ENCODE data around the gene LRRFIP2. TPM values are rescaled to one million over a fixed set of nuclear protein-coding genes. Genes with fewer than 3 reads are reported as not detected.
A peak's percentile ranks its signal among the peaks of the same experiment; 100 is the strongest.

The LRRFIP2 gene
- total RNA-seq, 2 donors from 2014 or later = 82.3 to 142 TPM

GRCh38 chr3:37204314-37204713, 29.9 kb upstream of the LRRFIP2 start:
- Histone ChIP-seq H3K27me3 (no peaks in the 10 kb centered on the region), H3K4me3 (no peak overlapping the region), H3K4me1 (peaks cover 0 to 10% of the 10 kb centered on the region in 2 donors), H3K36me3 (no peaks in the 10 kb centered on the region), H3K9me3 (no peaks in the 10 kb centered on the region), H3K27ac (no peak overlapping the region)
- no peak for DNase-seq (ENCODE audit: low spot score)
- TF ChIP-seq, protein P1, sequence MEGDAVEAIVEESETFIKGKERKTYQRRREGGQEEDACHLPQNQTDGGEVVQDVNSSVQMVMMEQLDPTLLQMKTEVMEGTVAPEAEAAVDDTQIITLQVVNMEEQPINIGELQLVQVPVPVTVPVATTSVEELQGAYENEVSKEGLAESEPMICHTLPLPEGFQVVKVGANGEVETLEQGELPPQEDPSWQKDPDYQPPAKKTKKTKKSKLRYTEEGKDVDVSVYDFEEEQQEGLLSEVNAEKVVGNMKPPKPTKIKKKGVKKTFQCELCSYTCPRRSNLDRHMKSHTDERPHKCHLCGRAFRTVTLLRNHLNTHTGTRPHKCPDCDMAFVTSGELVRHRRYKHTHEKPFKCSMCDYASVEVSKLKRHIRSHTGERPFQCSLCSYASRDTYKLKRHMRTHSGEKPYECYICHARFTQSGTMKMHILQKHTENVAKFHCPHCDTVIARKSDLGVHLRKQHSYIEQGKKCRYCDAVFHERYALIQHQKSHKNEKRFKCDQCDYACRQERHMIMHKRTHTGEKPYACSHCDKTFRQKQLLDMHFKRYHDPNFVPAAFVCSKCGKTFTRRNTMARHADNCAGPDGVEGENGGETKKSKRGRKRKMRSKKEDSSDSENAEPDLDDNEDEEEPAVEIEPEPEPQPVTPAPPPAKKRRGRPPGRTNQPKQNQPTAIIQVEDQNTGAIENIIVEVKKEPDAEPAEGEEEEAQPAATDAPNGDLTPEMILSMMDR (IDR thresholded peaks at IDR 0.05) = no peak

- H3K36me3 ChIP-seq = no peaks in the 10 kb centered on the region
- no peak overlapping the region for H3K27ac ChIP-seq
- TF ChIP-seq, protein P1 (IDR thresholded peaks at IDR 0.05) = no peak
- no peaks in the 10 kb centered on the region for H3K9me3 ChIP-seq
- peaks cover 0 to 23% of the 10 kb centered on the region in 2 donors for H3K4me1 ChIP-seq
- H3K27me3 ChIP-seq = no peaks in the 10 kb centered on the region
- H3K4me3 ChIP-seq = no peak overlapping the region
- no peak for DNase-seq (ENCODE audit: low spot score)
Observed at GRCh38 chr3:37202035-37202434, 27.7 kb upstream of the LRRFIP2 start.

GRCh38 chr3:37200141-37200540, 25.8 kb upstream of the LRRFIP2 start:
- Histone ChIP-seq H3K4me3 (no peak overlapping the region), H3K4me1 (peaks cover 0 to 23% of the 10 kb centered on the region in 2 donors), H3K27me3 (no peaks in the 10 kb centered on the region), H3K36me3 (no peaks in the 10 kb centered on the region), H3K9me3 (no peaks in the 10 kb centered on the region), H3K27ac (no peak overlapping the region)
- TF ChIP-seq, protein P1 (IDR thresholded peaks at IDR 0.05) = no peak
- no peak for DNase-seq (ENCODE audit: low spot score)

DNA sequence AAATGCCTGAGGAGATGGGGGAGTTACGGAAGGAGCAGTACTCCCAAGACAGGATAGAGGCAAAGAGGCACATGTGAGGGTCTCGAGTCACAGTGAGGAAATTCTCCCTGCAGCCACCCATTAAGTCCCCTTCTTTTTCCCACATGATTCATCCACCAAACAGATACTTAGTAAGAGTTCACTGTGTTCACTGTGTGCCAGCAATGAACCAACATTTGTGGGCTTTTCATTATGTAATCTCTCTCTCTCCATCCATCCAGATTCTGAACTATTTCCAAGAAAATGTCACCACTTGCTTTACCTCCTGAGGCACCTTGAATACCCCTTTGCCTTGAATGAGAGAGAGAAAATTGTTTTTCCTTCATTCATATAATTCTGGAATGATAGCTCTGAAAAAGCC, 24.6 kb upstream of the LRRFIP2 start:
- Histone ChIP-seq H3K4me1 (peaks cover 0 to 23% of the 10 kb centered on the region in 2 donors), H3K36me3 (no peaks in the 10 kb centered on the region), H3K9me3 (no peaks in the 10 kb centered on the region), H3K27me3 (no peaks in the 10 kb centered on the region), H3K4me3 (no peak overlapping the region), H3K27ac (no peak overlapping the region)
- no peak for DNase-seq (ENCODE audit: low spot score)
- TF ChIP-seq, protein P1 (IDR thresholded peaks at IDR 0.05) = no peak

- H3K27ac ChIP-seq = peak overlapping the region in 1 of 2 donors; percentile 34
Observed at GRCh38 chr3:37198547-37198946, 24.2 kb upstream of the LRRFIP2 start.

More at GRCh38 chr3:37198547-37198946, 24.2 kb upstream of the LRRFIP2 start:
- TF ChIP-seq, protein P1 (IDR thresholded peaks at IDR 0.05) = no peak
- peaks cover 0 to 23% of the 10 kb centered on the region in 2 donors for H3K4me1 ChIP-seq
- no peaks in the 10 kb centered on the region for H3K9me3 ChIP-seq
- H3K36me3 ChIP-seq = no peaks in the 10 kb centered on the region
- no peak overlapping the region for H3K4me3 ChIP-seq
- no peaks in the 10 kb centered on the region for H3K27me3 ChIP-seq
- no peak for DNase-seq (ENCODE audit: low spot score)

Data from right atrium auricular region (tissue), 2 donors.